GM03348 (cell line): ENCODE data around the gene PLVAP.

Experiments
- DNase-seq: peaks from one replicate; pipeline ENCODE4 v3.0.0; 2012; ENCODE audit warnings: low spot score

PLVAP gene, protein sequence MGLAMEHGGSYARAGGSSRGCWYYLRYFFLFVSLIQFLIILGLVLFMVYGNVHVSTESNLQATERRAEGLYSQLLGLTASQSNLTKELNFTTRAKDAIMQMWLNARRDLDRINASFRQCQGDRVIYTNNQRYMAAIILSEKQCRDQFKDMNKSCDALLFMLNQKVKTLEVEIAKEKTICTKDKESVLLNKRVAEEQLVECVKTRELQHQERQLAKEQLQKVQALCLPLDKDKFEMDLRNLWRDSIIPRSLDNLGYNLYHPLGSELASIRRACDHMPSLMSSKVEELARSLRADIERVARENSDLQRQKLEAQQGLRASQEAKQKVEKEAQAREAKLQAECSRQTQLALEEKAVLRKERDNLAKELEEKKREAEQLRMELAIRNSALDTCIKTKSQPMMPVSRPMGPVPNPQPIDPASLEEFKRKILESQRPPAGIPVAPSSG

DNA sequence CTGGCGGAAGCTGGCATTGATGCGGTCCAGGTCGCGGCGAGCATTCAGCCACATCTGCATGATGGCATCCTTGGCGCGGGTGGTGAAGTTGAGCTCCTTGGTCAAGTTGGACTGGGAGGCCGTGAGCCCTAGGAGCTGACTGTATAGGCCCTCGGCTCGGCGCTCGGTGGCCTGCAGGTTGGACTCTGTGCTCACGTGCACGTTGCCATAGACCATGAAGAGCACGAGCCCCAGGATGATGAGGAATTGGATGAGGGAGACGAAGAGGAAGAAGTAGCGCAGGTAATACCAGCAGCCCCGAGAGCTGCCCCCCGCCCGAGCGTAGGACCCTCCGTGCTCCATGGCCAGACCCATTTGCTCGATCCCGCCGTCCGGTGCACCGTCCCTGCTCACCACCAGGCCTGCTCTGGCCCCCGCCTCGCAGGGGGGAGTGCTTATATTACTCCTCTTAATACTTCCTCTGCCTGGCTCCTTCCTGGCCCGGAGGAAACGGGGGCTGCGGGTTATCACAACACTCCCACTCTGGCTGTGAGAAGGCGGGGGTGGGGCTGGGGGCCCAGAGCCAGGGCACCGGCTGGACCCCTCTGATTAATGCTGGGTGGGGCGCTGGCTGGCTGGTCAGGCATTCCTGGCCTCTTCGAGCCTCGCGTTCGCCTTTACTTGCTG, at the start of gene PLVAP:
Gene PLVAP (minus strand): TSS at position 408 of the 666 bp plus-strand sequence. CDS start 54 bp downstream, at position 354.
- no peak for DNase-seq

DNA sequence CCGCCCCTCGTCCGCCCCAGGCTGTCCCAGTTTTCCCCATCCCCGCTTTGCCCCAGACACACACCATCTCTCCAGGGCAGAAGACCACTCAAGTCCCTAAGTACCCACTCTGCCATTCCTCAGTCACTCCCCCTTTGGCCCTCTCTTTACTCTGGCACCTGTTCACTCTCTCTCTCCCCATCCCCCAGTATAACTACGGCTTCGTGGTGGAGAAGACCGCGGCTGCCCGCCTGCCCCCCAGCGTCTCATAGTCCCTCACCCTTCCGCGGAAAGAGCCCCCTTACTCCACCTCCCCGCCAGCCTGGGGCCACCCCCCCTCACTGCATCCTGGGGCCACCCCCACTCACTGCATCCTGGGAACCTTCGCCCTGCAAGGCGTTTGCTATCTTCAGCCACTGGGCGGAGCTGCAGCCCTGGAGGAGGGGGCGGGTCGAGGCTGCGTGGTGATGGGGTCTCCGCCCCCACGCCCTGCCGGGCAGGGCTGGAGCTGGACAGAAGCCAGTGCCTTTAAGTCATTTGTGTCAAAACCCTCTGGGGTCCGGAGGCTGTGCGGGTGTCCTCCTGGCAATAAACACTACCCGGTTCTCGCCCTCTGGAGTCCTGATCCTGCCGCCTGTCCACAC, 47.7 kb upstream of the PLVAP start:
- peak; percentile 53 for DNase-seq

DNA sequence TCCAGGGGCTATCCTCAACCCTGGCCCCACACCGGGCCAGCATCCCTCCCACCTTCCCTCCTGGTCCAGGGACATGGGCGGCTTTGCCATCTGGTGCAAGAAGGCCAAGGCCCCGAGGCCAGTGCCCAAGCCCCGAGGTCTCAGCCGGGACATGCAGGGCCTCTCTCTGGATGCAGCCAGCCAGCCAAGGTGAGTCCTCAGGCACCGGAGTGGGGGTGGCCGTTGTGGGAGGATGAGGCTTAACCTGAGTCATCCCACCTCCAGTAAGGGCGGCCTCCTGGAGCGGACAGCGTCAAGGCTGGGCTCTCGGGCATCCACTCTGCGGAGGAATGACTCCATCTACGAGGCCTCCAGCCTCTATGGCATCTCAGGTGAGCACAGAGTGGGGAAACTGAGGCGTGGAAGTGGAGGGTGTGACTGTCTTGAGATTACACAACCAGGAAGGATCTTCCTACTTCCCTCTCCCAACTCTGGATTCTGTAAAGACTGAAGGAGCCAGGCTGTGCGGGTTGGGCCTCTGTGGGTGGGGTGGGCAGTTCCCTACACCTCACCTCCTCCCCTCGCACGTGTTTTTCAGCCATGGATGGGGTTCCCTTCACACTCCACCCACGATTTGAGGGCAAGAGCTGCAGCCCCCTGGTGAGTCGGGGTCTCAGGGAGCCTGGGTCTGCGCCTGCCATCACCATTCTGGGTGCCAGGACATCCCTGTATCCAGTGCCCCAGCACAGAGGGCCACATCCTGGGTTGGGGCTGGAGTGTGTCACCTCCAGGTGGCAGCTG, 46.5 kb upstream of the PLVAP start:
- no peak for DNase-seq

DNA sequence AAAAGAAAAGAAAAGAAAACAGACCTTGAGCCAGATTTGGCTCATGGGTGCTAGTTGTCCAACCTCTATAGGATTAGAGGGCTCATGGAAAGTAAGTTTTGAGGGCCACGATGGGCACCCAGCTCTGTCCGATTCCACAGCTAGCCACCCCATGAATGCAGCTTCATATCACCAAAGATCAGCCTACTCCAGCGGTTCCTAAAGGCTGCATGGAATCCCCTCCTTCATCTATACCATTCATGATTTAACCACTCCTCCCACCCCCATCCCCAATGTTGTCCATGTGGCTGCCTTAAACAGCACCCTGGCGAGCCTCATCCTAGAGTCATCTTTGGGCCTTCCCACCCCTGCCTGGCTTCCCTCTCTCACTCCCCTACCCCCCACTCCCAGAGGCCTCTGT, 44.8 kb upstream of the PLVAP start:
- no peak for DNase-seq

DNA sequence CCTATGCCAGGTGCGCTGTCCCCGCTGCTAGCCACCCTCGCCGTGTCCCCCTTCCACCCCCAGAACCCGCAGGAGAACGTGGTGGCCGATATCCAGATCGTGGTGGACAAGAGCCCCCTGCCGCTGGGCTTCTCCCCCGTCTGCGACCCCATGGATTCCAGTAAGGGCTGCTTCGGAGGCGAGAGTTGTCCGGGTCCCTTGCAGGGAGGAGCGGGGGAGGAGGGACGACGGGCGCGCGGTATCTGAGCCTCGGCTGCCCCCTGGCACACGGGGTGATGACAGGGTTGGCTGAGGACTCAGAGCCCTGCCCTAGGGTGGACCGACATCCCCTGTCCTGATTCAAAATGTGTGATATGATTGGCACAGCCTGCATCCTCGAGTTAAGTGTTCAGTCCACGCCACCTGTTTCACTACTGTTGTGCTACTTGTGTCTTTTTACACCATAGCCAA, 43.4 kb upstream of the PLVAP start:
- peak; percentile 52 for DNase-seq

DNA sequence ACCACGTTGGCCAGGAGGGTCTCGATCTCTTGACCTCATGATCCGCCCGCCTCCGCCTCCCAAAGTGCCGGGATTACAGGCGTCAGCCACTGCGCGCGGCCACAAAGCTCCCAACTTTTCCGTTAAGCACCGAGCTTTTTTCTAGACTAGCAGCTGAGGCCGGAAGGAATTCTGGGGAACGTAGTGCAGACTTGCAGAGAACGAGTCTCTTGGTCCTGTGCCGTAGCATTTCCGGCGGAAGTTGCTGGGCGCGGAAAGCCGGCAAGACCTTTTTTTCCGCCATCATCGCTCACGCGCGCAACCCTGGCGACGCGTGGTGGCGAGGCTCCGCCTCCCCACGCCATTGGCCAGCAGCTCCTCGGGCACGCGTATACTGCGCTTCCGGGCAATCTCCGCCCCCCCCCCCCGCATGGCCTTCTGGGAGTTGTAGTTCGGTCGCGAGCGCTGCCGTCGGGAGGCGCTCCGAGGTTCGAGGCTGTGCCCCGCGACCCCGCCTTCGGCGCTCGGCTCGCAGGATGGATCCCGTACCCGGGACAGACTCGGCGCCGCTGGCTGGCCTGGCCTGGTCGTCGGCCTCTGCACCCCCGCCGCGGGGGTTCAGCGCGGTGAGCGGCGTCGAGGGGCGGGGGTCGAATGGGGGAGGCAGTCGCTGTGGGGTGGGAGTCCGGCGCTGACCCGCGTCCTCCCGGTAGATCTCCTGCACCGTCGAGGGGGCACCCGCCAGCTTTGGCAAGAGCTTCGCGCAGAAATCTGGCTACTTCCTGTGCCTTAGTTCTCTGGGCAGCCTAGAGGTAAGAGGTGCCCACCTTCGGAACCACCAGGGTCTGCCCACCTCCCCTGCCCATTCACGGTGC, 42.7 kb upstream of the PLVAP start, which contains the start of gene MVB12A:
Gene MVB12A (plus strand): TSS at position 427 of the 854 bp plus-strand sequence. CDS start 89 bp downstream, at position 516.
- DNase-seq, result peak; percentile 99

DNA sequence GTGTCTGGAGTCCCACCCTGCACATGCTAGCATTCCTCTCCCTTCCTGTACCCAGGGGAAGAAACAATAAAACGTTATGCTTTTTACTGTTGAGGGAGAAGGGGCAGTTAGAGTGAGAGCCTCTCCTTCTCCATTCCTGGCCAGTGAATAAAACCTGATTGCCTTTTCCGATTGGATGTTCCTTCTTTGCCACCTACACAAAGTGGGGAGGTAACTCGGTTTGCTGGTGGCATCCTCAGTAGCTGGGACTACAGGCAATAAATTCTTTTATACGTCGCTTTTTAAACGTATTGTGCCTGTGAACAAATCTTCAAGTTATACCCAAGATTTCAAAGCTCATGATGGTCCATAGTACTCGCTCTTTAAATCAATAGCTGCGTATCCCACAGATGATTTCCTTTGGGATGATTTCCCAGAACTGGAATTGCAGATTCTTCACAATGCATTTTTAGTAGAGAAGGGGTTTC, 42.0 kb upstream of the PLVAP start:
- DNase-seq, result no peak

DNA sequence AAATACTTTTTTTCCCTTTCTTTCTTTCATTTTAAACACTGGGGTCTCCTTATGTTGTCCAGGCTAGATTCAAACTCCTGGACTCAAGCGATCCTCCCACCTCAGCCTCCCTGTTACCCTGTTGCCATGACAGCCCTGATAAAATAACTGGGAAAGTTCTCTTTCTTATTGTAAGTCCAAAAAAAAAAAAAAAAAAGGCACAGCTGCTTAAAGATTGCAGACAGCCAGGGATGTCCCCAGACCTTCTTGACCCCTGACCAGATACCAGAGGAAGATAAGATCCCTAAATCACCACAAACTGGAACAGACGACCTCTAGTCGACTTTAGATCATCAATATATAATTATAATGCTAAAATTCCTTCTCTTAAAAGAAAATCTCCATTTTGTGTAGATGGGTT, 41.6 kb upstream of the PLVAP start:
- DNase-seq, result no peak

DNA sequence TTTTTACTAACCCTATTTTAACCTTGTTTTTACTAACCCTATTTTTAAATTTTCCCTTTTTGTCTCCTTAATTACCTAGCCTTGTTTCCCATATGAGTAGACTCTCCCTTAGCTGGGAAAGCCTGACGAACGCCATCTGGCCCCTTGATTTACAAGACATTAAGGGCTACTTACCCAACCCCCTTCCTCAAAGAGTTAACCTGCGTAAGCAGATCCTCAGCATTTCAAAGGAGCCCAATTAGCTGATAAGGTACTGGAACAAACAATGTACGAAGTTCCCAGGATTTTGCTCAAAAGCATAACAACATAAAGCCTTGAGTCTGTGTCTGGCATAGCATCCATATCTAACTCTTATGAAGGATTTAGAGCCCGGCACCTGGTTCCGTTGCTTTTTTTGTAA, 38.0 kb upstream of the PLVAP start:
- DNase-seq, result no peak

DNA sequence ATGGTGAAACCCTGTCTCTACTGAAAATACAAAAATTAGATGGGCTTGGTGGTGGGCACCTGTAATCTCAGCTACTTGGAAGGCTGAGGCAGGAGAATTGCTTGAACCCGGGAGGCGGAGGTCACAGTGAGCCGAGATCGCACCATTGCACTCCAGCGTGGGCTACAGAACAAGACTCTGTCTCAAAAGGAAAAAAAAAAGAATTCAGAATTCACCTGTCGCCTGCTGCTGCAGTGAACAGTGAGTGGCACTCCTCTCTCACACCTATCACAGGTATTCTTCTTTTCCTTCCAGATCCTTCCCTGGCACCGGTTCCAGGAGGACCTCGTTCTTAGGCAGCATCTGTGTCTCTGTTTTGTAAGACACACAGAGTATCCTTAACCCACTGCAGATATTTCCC, 37.0 kb upstream of the PLVAP start:
- DNase-seq, result no peak

DNA sequence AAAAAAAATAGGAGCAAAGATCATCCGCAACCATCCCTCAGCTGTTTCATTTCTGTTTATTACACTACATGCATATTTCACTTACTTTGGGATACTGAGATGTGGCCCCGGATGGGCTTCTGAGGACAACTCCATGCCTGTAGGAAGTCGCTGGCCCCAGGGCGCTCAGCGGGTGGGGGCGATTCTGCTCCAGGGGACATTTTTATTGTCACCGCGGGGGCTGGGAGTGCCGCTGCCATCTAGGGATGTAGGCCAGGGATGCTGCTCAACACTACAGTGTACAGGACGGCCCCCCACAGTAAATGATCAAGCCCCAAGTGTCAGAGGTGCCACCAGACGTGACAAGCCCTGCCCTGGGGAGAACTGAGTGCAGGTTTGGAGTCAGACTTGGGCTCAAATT, 34.7 kb upstream of the PLVAP start:
- DNase-seq, result no peak

DNA sequence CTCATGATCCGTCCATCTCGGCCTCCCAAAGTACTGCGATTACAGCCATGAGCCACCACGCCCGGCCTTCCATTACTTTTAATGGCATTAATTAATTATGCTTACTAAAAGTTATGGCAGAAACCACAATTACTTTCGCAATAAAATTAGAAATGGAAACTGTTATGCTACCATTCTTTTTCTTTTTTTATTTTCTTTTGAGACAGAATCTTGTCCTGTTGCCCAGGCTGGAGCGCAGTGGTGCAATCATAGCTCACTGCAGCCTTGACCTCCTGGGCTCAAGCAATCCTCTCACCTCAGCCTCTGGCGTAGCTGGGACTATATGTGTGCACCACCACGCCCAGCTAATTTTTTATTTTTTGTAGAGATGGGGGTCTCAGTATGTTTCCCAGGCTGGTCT, 32.8 kb upstream of the PLVAP start:
- no peak for DNase-seq

DNA sequence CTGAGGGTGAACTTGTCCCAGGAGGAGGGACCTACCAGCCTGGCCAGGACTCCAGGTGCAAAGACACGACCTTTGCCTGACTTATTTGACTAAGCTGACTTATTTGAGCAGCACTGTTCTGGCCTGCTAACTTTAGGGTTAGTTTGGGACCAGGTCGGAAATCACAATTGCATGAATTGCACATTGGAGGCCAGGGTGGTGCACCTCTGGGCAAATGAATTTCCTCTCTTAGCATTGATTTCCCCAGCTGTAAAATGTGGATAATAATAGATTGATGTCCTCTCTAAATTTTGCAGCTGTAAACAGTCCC, 29.7 kb upstream of the PLVAP start:
- no peak for DNase-seq

DNA sequence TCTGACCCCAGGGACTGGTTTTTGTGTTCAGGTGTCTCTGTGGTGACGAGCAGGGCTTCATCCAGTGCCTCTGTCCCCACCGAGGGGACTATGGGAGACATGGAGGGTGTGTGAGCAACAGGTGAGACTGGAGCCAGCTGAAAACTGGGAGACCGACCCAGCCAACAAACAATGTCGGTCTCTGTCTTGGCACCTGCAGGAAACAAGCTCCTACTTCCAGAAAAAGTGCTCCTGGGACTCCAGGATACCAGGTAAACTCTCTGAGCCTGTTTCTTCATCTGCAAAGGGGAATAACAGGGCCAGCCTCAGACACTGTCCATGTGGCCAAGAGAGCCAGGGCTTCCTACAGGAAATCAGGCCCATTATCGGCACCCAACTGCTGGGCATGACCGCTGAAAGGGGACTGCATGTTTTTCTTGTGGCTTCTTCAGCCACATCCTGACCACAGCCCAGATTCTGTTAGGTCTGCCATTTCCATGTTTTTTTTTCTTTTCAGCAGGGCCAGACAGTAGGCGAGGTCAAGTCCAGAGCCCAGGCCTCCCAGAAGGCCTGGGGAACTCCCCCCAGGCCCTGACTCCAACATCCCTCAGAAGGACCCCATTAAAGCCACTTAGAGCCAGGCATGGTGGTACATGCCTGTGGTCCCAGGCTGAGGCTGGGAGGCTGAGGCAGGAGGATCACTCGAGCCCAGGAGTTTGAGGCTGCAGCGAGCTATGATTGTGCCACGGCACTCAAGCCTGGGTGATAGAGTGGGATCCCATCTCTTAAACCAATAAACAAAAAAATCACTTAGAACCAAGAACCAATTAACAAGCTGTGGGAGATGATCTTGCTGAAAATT, 29.1 kb upstream of the PLVAP start:
- DNase-seq, result no peak

DNA sequence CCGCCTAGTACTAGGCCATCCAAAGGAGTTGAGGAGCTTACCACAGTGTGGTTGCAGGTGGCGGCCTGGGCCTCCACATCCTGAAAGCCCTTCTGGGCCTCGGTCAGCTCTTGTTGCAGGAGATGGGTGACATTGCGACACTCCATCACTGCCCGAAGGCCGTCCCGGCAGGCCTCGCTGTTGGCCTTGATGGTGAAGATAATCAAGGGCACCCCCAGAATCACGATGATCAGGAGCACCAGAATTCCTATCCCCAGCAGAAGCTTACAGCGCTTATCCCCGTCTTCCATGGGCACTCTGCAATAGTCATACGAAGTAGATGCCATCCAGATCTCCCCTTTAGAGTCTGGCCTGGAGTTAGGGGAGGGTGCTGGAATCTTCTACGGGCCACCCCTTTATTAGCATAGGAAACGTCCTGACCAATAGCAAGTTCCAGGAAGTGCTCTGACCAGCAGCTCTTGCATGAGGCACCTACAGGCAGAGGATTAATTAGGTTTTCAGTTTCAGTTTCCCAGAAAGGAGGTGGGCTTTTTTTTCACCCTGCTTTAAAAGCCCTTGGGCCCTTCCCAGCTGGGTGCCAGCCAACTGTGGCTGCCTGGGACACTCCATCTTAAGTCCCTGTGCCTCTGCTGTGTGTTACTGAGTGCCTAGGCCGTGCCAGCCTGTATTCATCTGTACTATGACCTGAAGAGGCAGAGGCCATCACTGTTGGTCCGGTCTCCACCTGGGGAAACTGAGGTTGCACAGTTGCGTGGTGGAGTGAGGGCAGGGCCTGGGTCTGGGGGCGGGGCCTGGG, 28.3 kb upstream of the PLVAP start, which contains the start of gene BST2:
Gene BST2 (minus strand): TSS at position 381 of the 796 bp plus-strand sequence. CDS start 55 bp downstream, at position 326.
- no peak for DNase-seq

DNA sequence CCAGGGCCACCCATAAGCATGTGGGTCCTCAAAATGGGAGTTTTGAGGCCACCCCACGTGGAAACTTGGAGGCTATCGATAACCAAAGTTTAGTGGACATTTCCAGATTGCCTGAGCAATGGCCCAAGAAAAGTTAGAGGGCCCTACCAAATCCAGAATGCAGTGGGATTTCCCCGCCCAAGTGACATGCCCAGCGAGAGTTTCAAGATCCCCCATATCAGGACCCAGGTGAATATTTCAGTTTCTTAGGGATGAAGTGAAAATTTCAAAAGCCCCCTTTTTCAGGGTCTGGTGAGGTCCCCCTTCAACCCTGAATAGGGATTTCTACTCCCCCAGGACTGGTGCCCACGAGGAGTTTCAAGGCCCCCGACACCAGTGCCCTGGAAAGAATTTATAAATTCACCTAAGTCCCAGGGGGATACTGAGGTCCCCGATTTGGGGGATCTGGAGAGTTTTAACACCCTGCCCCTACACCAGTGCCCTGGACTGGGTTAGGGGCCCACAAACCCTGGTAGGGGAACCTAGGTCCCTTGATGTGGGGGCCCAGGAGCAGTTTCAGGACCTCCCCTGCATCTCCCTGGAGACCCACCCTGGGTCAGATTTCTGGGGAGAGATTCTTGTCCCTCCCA, 27.6 kb upstream of the PLVAP start:
- DNase-seq, result no peak

DNA sequence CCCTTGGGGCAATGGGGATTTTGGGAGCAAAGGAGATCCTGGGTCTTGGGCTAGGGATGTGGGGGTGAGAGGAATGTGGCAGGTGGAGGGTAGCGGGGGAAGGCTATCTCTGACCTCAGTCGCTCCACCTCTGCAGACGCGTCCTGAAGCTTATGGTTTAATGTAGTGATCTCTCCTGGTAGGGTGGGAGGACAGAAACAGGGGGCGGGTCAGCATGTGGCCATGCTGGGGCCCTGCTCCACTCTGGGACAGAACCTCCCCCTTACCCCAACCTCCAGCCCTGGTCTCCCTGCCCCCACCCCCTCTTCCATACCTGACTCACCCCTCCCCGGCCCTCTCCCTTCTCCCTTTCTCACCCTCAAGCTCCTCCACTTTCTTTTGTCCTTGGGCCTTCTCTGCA, 26.9 kb upstream of the PLVAP start:
- no peak for DNase-seq

DNA sequence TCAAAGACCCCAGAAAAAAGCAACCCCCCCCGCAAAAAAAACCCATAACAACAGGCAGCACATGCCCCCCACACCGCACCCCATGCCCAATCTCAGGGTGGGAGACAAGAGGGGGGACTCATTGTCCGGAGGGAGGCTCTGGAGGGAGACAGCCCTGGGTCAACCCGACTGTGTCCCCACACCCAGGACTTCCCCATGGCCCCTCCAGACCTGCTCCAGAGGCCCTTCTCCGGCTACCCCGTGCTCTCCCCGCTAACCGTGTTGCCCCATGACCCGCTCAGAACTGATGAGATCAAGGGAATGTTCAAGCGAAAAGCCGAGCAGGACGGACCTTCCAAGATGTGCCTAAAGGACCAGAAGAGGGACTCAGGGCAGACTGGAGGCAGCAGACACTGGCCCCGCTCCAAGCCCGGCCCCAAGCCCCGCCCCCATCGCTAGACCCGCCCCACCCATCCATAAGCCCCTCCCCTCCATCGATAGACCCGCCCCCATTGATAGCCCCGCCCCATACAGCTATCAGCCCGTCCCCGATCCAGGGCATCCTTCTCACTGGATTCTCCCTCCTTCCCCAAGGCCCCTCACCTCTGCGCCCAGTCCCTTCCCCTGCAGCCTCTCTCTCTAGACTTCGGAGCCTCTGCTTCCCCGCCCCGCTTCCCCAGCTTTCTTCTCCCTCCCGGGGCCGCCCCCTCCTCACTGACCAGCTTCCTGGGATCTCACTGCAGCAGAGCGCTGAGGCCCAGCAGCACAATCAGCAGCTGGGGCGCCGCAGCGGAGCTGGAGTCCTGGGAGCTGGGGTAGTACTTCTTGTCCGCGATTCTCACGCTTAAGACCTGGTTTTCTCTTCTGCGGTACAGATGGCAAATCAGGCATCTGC, 26.1 kb upstream of the PLVAP start:
- peak; percentile 70 for DNase-seq
